GM23338 (cell line): Measurements from ENCODE around the gene ZNF470. TPM values are rescaled to one million over a fixed set of nuclear protein-coding genes. Genes with fewer than 3 reads are reported as not detected.

Source experiments
- ATAC-seq: fragments of 200-7000 bp; cut with Tn5 transposase; 3 replicates; pipeline ENCODE4 v1.9.1; 2020
- DNase-seq: peaks from one replicate; pipeline ENCODE4 v3.0.0-alpha.2; 2015; ENCODE audit warnings: low spot score
- H2AFZ ChIP-seq: fragments of 200-600 bp; sonication (generic); 2 replicates; pipeline ENCODE4 v1.8.0; 2016; ENCODE audit warnings: antibody characterized with exemption, mild to moderate bottlenecking, moderate library complexity
- H3F3A ChIP-seq: fragments of 200-600 bp; sonication (generic); replicated peaks from 2 replicates; pipeline ENCODE4 v1.8.0; 2017; ENCODE audit warnings: antibody characterized with exemption, mixed run types, low read depth
- H3K27ac ChIP-seq: fragments of 200-600 bp; sonication (generic); 2 replicates; pipeline ENCODE4 v1.6.1; 2016; ENCODE audit warnings: low read depth
- H3K27me3 ChIP-seq: fragments of 200-600 bp; sonication (generic); 2 replicates; pipeline ENCODE4 v1.8.0; 2016; ENCODE audit warnings: mild to moderate bottlenecking, mixed run types, moderate library complexity; ENCODE audit not compliant: insufficient read depth
- H3K36me3 ChIP-seq: fragments of 200-600 bp; sonication (generic); 2 replicates; pipeline ENCODE4 v1.8.0; 2016; ENCODE audit warnings: mild to moderate bottlenecking; ENCODE audit not compliant: insufficient read depth
- H3K4me1 ChIP-seq: fragments of 200-600 bp; sonication (generic); 2 replicates; pipeline ENCODE4 v1.8.0; 2016; ENCODE audit warnings: mild to moderate bottlenecking, moderate library complexity; ENCODE audit not compliant: insufficient read depth
- H3K4me2 ChIP-seq: fragments of 200-600 bp; sonication (generic); 2 replicates; pipeline ENCODE4 v1.7.1; 2017; ENCODE audit warnings: mixed run types
- H3K4me3 ChIP-seq: fragments of 200-600 bp; sonication (generic); 2 replicates; pipeline ENCODE4 v1.6.1; 2016; ENCODE audit warnings: mixed run types
- H3K79me2 ChIP-seq: fragments of 200-600 bp; sonication (generic); replicated peaks from 2 replicates; pipeline ENCODE4 v1.8.0; 2017; ENCODE audit warnings: mild to moderate bottlenecking; ENCODE audit not compliant: insufficient read depth
- H3K9me2 ChIP-seq: fragments of 200-600 bp; sonication (generic); 2 replicates; pipeline ENCODE4 v1.8.0; 2017; ENCODE audit not compliant: insufficient read depth
- H4K20me1 ChIP-seq: fragments of 200-600 bp; sonication (generic); replicated peaks from 2 replicates; pipeline ENCODE4 v1.8.0; 2017; ENCODE audit warnings: mild to moderate bottlenecking; ENCODE audit not compliant: insufficient read depth
- H3K27ac Mint-ChIP-seq: 2 replicates; pipeline ENCODE4 v1.8.0; 2020; ENCODE audit warnings: inconsistent platforms, mild to moderate bottlenecking, moderate library complexity, mixed read lengths
- H3K27me3 Mint-ChIP-seq: 3 replicates; pipeline ENCODE4 v1.8.0; 2022; ENCODE audit warnings: low read depth, mild to moderate bottlenecking, moderate library complexity, mixed read lengths, inconsistent platforms; ENCODE audit not compliant: insufficient read depth, poor library complexity
- H3K36me3 Mint-ChIP-seq: 3 replicates; pipeline ENCODE4 v1.8.0; 2021; ENCODE audit warnings: low read depth, mild to moderate bottlenecking, inconsistent platforms, moderate library complexity, mixed read lengths
- H3K4me1 Mint-ChIP-seq: 3 replicates; pipeline ENCODE4 v1.8.0; 2020; ENCODE audit warnings: mild to moderate bottlenecking, inconsistent platforms, mixed read lengths
- H3K4me3 Mint-ChIP-seq: 3 replicates; pipeline ENCODE4 v1.8.0; 2021; ENCODE audit warnings: moderate library complexity, mild to moderate bottlenecking, inconsistent platforms, mixed read lengths
- H3K9me3 Mint-ChIP-seq: 3 replicates; pipeline ENCODE4 v1.8.0; 2020; ENCODE audit warnings: moderate library complexity, mild to moderate bottlenecking, inconsistent platforms, mixed read lengths
- CREB1 ChIP-seq: fragments of 250-450 bp; sonication (Bioruptor Pico); IDR thresholded peaks from 2 replicates; pipeline ENCODE4 v1.5.0; 2020; ENCODE audit warnings: low read depth, mild to moderate bottlenecking, moderate library complexity
- EZH2phosphoT487 ChIP-seq: fragments of 200-600 bp; sonication (generic); IDR thresholded peaks from one replicate; pipeline ENCODE4 v1.8.1; 2018; ENCODE audit warnings: antibody characterized with exemption; ENCODE audit not compliant: unreplicated experiment
- NANOG ChIP-seq: IDR thresholded peaks from 2 replicates; pipeline ENCODE4 v1.6.1; 2016; ENCODE audit warnings: antibody characterized with exemption, borderline replicate concordance
- POLR2AphosphoS5 ChIP-seq: IDR thresholded peaks from 2 replicates; pipeline ENCODE4 v1.6.1; 2016; ENCODE audit warnings: antibody characterized with exemption, low read depth
- STAT1 ChIP-seq: IDR thresholded peaks from one replicate; pipeline ENCODE4 v1.6.1; 2016; ENCODE audit warnings: antibody characterized with exemption; ENCODE audit not compliant: unreplicated experiment
- ZNF114 ChIP-seq: fragments of 250-450 bp; sonication (Bioruptor Pico); IDR thresholded peaks from 2 replicates; pipeline ENCODE4 v1.5.0; 2020; ENCODE audit warnings: mild to moderate bottlenecking, moderate library complexity
- ZNF331 ChIP-seq: fragments of 250-450 bp; sonication (Bioruptor Pico); IDR thresholded peaks from 2 replicates; pipeline ENCODE4 v1.5.0; 2020; ENCODE audit warnings: low read depth, mild to moderate bottlenecking, moderate library complexity
- polyA plus RNA-seq: library from polyadenylated mRNA; unstranded; fragments of >200 nt; fragmentation: Nextera tagmentation; extraction: Ambion mirVana; gene quantifications from 2 replicates; pipeline ENCODE4 v1.2.1, GENCODE V29; 2016
- total RNA-seq: library from RNA; depleted of rRNA; stranded (reverse); fragments of >200 nt; shearing (Covaris generic); gene quantifications from 2 replicates; pipeline ENCODE4 v1.2.3, GENCODE V29; 2014
- TF ChIP-seq, protein P1 (sequence below): fragments of 250-450 bp; sonication (Bioruptor Pico); IDR thresholded peaks from 2 replicates; pipeline ENCODE4 v1.5.0; 2020; ENCODE audit warnings: mild to moderate bottlenecking, moderate library complexity
- TF ChIP-seq, protein P2 (sequence below), 2 experiments: fragments of 200-600 bp in 1 of 2; sonication (generic) in 1 of 2; conservative IDR thresholded peaks; 2 replicates each; pipeline versions ENCODE4 v1.5.1 to v1.6.1; 2016 to 2017; ENCODE audit warnings: antibody characterized with exemption in 2 of 2, low read depth in 2 of 2, mild to moderate bottlenecking in 2 of 2, moderate library complexity in 1 of 2

ZNF470 gene
- total and polyA plus RNA-seq, 2 experiments from 2014 or later: 5.6 to 8.7 TPM

DNA sequence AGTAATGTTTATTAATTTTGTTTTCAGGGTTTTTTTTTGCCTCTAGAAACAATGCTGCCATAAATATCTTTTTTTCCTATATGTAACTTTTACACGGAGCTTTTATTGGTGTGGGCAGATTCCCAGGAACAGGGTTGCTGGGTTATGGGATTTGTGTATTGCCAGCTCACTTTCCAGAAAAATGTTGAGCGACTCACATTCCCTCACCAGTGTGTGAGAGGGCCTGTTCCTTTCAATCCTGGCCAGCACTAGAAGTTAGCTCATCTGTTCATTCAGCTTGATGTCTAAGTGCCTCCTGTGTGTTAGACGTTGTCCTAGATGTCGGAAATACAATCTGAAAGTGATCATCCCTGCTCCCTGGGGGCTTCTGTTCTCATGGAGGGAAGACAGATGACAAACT is 30.4 kb downstream of the ZNF470 start (continued):
- TF ChIP-seq, protein P1, sequence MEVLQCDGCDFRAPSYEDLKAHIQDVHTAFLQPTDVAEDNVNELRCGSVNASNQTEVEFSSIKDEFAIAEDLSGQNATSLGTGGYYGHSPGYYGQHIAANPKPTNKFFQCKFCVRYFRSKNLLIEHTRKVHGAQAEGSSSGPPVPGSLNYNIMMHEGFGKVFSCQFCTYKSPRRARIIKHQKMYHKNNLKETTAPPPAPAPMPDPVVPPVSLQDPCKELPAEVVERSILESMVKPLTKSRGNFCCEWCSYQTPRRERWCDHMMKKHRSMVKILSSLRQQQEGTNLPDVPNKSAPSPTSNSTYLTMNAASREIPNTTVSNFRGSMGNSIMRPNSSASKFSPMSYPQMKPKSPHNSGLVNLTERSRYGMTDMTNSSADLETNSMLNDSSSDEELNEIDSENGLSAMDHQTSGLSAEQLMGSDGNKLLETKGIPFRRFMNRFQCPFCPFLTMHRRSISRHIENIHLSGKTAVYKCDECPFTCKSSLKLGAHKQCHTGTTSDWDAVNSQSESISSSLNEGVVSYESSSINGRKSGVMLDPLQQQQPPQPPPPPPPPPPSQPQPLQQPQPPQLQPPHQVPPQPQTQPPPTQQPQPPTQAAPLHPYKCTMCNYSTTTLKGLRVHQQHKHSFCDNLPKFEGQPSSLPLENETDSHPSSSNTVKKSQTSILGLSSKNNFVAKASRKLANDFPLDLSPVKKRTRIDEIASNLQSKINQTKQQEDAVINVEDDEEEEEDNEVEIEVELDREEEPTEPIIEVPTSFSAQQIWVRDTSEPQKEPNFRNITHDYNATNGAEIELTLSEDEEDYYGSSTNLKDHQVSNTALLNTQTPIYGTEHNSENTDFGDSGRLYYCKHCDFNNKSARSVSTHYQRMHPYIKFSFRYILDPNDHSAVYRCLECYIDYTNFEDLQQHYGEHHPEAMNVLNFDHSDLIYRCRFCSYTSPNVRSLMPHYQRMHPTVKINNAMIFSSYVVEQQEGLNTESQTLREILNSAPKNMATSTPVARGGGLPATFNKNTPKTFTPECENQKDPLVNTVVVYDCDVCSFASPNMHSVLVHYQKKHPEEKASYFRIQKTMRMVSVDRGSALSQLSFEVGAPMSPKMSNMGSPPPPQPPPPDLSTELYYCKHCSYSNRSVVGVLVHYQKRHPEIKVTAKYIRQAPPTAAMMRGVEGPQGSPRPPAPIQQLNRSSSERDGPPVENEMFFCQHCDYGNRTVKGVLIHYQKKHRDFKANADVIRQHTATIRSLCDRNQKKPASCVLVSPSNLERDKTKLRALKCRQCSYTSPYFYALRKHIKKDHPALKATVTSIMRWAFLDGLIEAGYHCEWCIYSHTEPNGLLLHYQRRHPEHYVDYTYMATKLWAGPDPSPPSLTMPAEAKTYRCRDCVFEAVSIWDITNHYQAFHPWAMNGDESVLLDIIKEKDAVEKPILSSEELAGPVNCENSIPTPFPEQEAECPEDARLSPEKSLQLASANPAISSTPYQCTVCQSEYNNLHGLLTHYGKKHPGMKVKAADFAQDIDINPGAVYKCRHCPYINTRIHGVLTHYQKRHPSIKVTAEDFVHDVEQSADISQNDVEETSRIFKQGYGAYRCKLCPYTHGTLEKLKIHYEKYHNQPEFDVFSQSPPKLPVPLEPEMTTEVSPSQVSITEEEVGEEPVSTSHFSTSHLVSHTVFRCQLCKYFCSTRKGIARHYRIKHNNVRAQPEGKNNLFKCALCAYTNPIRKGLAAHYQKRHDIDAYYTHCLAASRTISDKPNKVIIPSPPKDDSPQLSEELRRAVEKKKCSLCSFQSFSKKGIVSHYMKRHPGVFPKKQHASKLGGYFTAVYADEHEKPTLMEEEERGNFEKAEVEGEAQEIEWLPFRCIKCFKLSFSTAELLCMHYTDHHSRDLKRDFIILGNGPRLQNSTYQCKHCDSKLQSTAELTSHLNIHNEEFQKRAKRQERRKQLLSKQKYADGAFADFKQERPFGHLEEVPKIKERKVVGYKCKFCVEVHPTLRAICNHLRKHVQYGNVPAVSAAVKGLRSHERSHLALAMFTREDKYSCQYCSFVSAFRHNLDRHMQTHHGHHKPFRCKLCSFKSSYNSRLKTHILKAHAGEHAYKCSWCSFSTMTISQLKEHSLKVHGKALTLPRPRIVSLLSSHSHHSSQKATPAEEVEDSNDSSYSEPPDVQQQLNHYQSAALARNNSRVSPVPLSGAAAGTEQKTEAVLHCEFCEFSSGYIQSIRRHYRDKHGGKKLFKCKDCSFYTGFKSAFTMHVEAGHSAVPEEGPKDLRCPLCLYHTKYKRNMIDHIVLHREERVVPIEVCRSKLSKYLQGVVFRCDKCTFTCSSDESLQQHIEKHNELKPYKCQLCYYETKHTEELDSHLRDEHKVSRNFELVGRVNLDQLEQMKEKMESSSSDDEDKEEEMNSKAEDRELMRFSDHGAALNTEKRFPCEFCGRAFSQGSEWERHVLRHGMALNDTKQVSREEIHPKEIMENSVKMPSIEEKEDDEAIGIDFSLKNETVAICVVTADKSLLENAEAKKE: no peak
- TF ChIP-seq STAT1 (no peak), EZH2phosphoT487 (no peak), POLR2AphosphoS5 (no peak), ZNF331 (no peak), NANOG (no peak), CREB1 (CRISPR knock-in tag) (no peak), ZNF114 (no peak)
- TF ChIP-seq, protein P2, sequence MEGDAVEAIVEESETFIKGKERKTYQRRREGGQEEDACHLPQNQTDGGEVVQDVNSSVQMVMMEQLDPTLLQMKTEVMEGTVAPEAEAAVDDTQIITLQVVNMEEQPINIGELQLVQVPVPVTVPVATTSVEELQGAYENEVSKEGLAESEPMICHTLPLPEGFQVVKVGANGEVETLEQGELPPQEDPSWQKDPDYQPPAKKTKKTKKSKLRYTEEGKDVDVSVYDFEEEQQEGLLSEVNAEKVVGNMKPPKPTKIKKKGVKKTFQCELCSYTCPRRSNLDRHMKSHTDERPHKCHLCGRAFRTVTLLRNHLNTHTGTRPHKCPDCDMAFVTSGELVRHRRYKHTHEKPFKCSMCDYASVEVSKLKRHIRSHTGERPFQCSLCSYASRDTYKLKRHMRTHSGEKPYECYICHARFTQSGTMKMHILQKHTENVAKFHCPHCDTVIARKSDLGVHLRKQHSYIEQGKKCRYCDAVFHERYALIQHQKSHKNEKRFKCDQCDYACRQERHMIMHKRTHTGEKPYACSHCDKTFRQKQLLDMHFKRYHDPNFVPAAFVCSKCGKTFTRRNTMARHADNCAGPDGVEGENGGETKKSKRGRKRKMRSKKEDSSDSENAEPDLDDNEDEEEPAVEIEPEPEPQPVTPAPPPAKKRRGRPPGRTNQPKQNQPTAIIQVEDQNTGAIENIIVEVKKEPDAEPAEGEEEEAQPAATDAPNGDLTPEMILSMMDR (conservative IDR thresholded peaks at IDR 0.05; ENCODE audit: low read depth in 2 of 2): no peak

DNA sequence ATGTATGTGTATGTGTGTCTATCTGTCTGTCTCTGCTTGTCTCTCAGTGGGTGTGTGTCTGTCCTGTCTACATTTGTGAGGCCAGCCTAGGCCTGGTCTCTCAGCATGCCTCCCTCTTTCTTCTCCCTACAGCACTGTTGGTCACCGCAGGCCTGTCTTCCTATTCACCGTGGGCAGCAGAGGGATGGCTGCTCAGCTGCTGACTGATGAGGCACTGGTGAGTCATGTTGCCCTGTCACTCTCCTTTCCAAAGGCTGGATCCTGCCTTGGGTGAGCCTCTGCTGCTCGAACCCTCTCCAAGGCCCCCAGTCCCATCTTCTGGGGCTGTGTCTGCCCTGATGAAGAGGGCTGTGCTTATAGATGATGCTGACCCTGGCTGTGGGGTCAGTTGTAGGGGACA is 34.1 kb downstream of the ZNF470 start:
- Histone ChIP-seq H3K27me3 (no peaks in the 10 kb centered on the region), H3K27ac (no peak overlapping the region), H3K4me2 (no peak overlapping the region), H3K36me3 (no peaks in the 10 kb centered on the region), H3K4me1 (no peaks in the 10 kb centered on the region), H3K9me2 (0 out of 2 replicates have a peak, but pooled peaks cover 4% of the 10 kb centered on the region), H3F3A (no peaks in the 10 kb centered on the region), H2AFZ (no peak overlapping the region), H3K4me3 (no peak overlapping the region), H4K20me1 (0 out of 2 replicates have a peak, but pooled peaks cover 3% of the 10 kb centered on the region), H3K79me2 (peaks cover 76% of the 10 kb centered on the region)
- Mint-ChIP-seq H3K36me3 (peaks cover 70% of the 10 kb centered on the region), H3K9me3 (peaks cover 55% of the 10 kb centered on the region), H3K4me1 (peaks cover 1% of the 10 kb centered on the region; the same call in 2 of the 3 replicates), H3K27me3 (no peaks in the 10 kb centered on the region), H3K27ac (no peak overlapping the region), H3K4me3 (no peak overlapping the region)
- ATAC-seq (no peak), DNase-seq (no peak)
- TF ChIP-seq, protein P1: no peak
